GM12873 (cell line): Measurements from ENCODE around the gene PGP.

Experiments used
- TF ChIP-seq, protein P1 (sequence below): IDR thresholded peaks from 2 replicates; pipeline ENCODE4 v1.5.1; 2012; ENCODE audit warnings: low read depth, mild to moderate bottlenecking, moderate library complexity, low read length, control low read depth; ENCODE audit not compliant: insufficient read depth; ENCODE audit errors: missing control alignments

PGP gene

DNA sequence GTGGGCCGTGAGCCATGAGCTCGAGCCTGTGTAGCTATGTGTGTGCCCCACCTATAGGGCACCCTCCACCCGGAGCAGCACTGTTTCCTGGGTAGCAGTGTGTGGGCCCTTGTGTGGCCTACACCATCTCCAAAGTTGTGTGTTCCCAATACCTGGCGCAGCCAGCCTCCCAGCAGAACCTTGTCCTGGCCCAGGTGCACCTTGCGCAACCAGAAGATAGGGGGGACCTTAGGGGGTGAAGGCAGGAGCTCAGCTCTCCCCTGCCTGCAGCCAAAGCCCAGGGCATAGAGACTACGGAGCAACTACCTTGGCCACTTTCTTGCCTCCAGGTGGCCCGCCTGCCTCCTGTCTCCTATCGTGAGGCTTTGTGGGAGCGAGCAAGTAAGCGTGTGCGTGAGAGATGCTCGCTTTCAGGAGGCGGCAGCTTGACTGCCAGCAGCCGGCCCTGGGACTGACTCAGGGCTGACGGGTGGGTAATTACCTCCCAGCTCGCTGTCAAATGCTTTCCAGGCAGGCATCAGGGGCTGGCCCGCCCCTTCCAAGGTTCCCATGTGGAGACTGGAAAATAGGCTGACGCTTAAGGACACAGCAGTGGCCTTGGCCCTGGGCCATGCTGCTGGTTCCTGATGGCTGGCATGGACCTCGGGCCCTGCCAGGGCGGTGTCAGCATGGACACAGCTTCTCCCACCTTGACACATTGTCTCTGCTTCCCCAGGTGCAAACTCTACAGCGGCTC, 40.1 kb downstream of the PGP start:
- TF ChIP-seq, protein P1, sequence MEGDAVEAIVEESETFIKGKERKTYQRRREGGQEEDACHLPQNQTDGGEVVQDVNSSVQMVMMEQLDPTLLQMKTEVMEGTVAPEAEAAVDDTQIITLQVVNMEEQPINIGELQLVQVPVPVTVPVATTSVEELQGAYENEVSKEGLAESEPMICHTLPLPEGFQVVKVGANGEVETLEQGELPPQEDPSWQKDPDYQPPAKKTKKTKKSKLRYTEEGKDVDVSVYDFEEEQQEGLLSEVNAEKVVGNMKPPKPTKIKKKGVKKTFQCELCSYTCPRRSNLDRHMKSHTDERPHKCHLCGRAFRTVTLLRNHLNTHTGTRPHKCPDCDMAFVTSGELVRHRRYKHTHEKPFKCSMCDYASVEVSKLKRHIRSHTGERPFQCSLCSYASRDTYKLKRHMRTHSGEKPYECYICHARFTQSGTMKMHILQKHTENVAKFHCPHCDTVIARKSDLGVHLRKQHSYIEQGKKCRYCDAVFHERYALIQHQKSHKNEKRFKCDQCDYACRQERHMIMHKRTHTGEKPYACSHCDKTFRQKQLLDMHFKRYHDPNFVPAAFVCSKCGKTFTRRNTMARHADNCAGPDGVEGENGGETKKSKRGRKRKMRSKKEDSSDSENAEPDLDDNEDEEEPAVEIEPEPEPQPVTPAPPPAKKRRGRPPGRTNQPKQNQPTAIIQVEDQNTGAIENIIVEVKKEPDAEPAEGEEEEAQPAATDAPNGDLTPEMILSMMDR: no peak

DNA sequence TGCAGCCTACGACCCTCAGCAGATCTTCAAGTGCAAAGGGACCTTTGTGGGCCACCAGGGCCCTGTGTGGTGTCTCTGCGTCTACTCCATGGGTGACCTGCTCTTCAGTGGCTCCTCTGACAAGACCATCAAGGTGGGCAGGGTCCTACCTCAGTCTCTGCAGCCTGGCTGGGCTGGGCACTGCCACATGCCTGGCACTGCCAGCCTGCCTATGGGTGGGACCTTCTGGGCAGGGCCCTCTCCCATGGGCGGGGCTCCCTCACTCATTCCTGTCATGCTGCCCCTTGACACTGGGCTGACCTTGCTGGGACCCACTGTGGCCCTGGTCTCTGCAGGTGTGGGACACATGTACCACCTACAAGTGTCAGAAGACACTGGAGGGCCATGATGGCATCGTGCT, 40.7 kb downstream of the PGP start:
- TF ChIP-seq, protein P1: no peak

DNA sequence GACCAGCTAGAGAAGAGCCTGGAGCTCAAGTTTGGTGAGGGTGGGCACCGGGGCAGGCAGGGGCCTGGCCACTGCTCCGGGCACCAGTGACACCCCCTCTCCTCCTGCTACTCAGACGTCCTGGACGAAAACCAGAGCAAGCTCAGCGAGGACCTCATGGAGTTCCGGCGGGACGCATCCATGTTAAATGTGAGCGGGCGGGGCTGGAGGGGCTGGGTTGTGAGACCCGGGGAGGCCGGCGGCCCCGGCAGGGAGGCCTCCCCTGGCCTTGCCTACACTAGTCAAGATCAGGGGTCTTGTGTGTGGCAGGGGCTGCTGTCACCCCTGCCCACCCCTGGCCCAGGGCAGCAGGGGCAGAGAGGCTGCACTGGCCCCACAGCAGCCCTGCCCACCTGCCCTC, 41.3 kb downstream of the PGP start:
- TF ChIP-seq, protein P1: no peak

DNA sequence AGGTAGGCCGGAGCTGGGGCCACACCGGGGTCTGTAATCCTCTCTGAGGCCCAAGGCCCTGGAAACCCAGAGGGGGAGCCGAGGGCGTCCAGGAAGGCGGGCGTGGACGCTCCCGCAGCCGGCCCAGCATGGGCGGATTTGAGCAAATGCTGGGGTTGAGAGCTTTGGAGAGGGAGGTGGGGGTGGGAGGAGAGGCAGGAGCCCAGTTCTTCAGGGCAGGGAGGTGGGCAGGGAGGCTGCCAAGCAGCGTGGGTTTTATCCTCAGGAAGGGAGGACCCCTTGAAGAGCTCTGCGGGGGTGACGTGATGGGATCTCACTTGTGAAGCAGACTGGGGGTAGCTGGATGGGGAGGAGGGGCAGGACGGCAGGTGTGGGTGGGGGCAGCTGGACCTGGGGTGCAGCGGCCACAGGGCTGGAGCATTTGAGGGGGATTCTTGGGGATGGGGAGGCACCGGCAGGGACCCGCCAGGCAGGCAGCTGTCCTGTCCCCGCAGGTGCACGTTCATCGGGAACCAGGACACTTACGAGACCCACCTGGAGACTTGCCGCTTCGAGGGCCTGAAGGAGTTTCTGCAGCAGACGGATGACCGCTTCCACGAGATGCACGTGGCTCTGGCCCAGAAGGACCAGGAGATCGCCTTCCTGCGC, 41.8 kb downstream of the PGP start:
- TF ChIP-seq, protein P1: no peak

DNA sequence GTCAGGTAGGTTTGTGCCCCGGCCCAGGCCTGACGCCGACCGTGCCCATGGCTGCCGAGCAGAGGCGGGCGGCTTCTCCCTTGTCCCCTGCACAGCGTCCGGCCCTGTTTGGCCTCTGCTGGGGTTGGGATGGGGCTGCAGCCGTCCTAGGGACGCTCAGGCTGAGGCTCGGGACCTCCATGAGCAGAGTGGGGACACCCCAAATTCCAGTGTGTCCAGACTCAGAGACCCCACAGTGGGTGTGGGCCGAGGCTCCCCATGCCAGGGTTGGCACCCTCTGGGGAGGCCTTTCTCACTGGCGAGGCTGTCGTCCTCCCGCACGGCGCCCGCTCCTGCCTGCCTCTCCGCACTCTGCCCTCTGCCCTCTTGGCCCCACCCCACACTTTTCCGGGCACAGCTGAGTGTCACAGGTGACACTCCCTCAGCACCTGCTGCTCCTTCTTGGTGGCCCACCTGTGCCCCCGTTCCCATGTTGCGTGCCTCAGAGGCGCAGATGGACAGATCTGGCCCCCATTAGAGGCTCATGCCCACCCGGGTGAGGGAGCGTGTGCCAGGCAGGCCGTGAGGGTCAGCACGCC, 43.0 kb downstream of the PGP start:
- TF ChIP-seq, protein P1: no peak

DNA sequence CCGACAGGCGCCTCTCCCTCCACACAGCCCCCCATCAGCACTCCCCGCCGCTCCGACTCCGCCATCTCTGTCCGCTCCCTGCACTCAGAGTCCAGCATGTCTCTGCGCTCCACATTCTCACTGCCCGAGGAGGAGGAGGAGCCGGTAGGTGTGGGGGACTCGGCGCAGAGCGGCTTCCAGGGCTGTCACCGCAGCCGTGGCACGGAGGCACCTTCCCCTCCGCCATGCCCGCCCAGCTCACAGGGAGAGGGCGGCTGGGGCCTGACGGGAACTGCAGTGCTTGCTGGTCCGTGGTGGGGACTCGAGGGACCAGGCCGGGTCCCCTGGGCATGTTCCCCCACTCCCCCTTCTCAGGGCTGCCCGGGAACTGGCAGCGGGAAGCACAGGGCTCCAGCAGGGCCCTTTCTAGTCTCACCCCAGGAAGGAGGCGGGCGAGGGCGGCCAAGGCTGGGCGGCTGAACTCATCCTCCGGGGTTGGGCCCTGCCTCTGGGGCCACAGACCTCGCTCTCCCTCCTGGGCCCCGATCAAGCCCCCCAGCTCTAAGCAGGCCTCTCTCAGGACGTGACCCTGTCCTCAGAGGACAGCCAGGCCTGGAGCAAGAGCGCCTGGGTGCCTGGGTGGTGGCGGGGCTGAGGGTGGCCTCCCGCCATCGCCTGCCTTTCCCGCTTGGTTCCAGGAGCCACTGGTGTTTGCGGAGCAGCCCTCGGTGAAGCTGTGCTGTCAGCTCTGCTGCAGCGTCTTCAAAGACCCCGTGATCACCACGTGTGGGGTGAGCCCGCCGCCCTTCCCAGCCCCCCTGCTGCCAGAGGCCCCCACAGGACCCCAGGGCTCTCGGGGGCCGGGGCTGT, 43.8 kb downstream of the PGP start:
- TF ChIP-seq, protein P1: no peak

DNA sequence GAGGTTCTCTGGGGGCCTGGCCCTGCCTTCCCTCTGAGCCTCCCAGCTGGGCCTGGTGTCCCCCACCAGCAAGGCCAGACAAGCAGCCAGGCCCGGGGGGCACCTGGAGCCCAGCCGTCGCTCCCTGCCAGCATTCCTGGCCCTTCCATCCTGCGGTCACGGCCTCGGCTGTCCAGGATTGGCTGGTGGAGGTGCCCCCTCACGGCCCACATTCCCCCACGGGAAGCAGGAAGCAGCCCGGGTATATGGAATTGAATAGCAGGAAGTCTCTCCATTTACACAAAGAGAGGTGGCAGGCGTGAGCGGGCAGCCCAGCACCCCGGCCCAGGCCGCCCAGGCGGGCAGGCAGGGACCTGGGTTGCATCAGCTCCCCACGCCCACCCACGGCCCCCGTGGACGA, 44.6 kb downstream of the PGP start:
- TF ChIP-seq, protein P1: no peak
